CD14-positive monocyte (primary cell): ENCODE measurements around the gene OPN1SW. TPM values are rescaled to one million over a fixed set of nuclear protein-coding genes. Genes with fewer than 3 reads are reported as not detected.

Experiments
- DNase-seq, 3 donors: peaks; one replicate each; pipeline ENCODE4 v3.0.0-alpha.2; 2011 to 2022
- H2AFZ ChIP-seq: 2 replicates; pipeline ENCODE4 v1.6.0; 2012; ENCODE audit warnings: mild to moderate bottlenecking, low read depth, low read length, inconsistent platforms; ENCODE audit not compliant: insufficient read depth, poor library complexity, severe bottlenecking
- H3K27ac ChIP-seq, 2 donors: 1 replicate in 1 of 2; 2 replicates in 1 of 2; pipeline ENCODE4 v1.5.1; 2012 to 2013; ENCODE audit warnings: low read length in 2 of 2, control low read depth in 1 of 2, inconsistent platforms in 1 of 2, low read depth in 1 of 2, mild to moderate bottlenecking in 1 of 2
- H3K27me3 ChIP-seq, 2 donors: one replicate each; pipeline versions ENCODE4 v1.6.0 to v1.6.1; 2011 to 2013; ENCODE audit warnings: low read length in 2 of 2; ENCODE audit not compliant: control insufficient read depth in 2 of 2, insufficient read depth in 2 of 2
- H3K36me3 ChIP-seq, 2 donors: replicated peaks in 1 of 2; 1 replicate in 1 of 2; 2 replicates in 1 of 2; pipeline versions ENCODE4 v1.5.1 to v1.6.1; 2012 to 2013; ENCODE audit warnings: low read length in 2 of 2, control low read depth in 1 of 2, inconsistent platforms in 1 of 2, mild to moderate bottlenecking in 1 of 2; ENCODE audit not compliant: insufficient read depth in 2 of 2, control insufficient read depth in 1 of 2
- H3K4me1 ChIP-seq, 2 donors: 1 replicate in 1 of 2; 2 replicates in 1 of 2; pipeline versions ENCODE4 v1.5.1 to v1.6.1; 2012 to 2013; ENCODE audit warnings: low read length in 2 of 2, control low read depth in 1 of 2, inconsistent platforms in 1 of 2, mild to moderate bottlenecking in 1 of 2, moderate library complexity in 1 of 2; ENCODE audit not compliant: insufficient read depth in 2 of 2, control insufficient read depth in 1 of 2
- H3K4me2 ChIP-seq: replicated peaks from 2 replicates; pipeline ENCODE3; 2012; ENCODE audit warnings: low read length, moderate library complexity, mild to moderate bottlenecking; ENCODE audit not compliant: poor library complexity, severe bottlenecking; ENCODE audit errors: extremely low read depth
- H3K4me3 ChIP-seq, 3 experiments: fragments of 200-600 bp in 1 of 3; sonication (generic) in 1 of 3; replicated peaks in 1 of 3; 1 replicate in 2 of 3; 2 replicates in 1 of 3; pipeline ENCODE4 v1.5.1; 2011 to 2013; ENCODE audit warnings: low read length in 3 of 3, mild to moderate bottlenecking in 3 of 3, control low read depth in 2 of 3, low read depth in 2 of 3, inconsistent platforms in 1 of 3, moderate library complexity in 1 of 3
- H3K79me2 ChIP-seq: 2 replicates; pipeline ENCODE4 v1.6.0; 2012; ENCODE audit warnings: mild to moderate bottlenecking, control low read depth, inconsistent platforms, low read length, moderate library complexity; ENCODE audit not compliant: insufficient read depth
- H3K9ac ChIP-seq: 2 replicates; pipeline ENCODE4 v1.6.0; 2017; ENCODE audit warnings: low read length, mild to moderate bottlenecking; ENCODE audit not compliant: insufficient read depth, poor library complexity, severe bottlenecking
- H3K9me3 ChIP-seq, 2 donors: replicated peaks in 1 of 2; 1 replicate in 1 of 2; 2 replicates in 1 of 2; pipeline versions ENCODE4 v1.5.1 to v1.6.1; 2012 to 2013; ENCODE audit warnings: low read length in 2 of 2, control low read depth in 1 of 2; ENCODE audit not compliant: control insufficient read depth in 1 of 2, insufficient read depth in 1 of 2
- H4K20me1 ChIP-seq: 2 replicates; pipeline ENCODE4 v1.6.0; 2012; ENCODE audit warnings: mild to moderate bottlenecking, low read length, control low read depth, moderate library complexity; ENCODE audit not compliant: insufficient read depth
- H3K27ac Mint-ChIP-seq, 7 donors: one replicate each; pipeline ENCODE4 v1.8.0; 2020; ENCODE audit warnings: mild to moderate bottlenecking in 7 of 7, mixed read lengths in 7 of 7, moderate library complexity in 6 of 7, inconsistent platforms in 2 of 7
- H3K27me3 Mint-ChIP-seq, 3 donors: one replicate each; pipeline ENCODE4 v1.8.0; 2021 to 2022; ENCODE audit warnings: low read depth in 3 of 3, mild to moderate bottlenecking in 3 of 3, mixed read lengths in 3 of 3, moderate library complexity in 3 of 3, inconsistent platforms in 1 of 3
- H3K36me3 Mint-ChIP-seq, 2 donors: one replicate each; pipeline ENCODE4 v1.8.0; 2020; ENCODE audit warnings: mixed read lengths in 2 of 2, inconsistent platforms in 1 of 2, mild to moderate bottlenecking in 1 of 2
- H3K4me1 Mint-ChIP-seq: one replicate; pipeline ENCODE4 v1.8.0; 2020; ENCODE audit warnings: mild to moderate bottlenecking, mixed read lengths
- H3K4me3 Mint-ChIP-seq, 2 donors: one replicate each; pipeline ENCODE4 v1.8.0; 2020; ENCODE audit warnings: mild to moderate bottlenecking in 2 of 2, mixed read lengths in 2 of 2, moderate library complexity in 1 of 2
- H3K9me3 Mint-ChIP-seq, 7 donors: one replicate each; pipeline ENCODE4 v1.8.0; 2020 to 2022; ENCODE audit warnings: mixed read lengths in 7 of 7, mild to moderate bottlenecking in 6 of 7, moderate library complexity in 6 of 7, inconsistent platforms in 2 of 7
- CTCF ChIP-seq: fragments of 200-600 bp; IDR thresholded peaks from one replicate; pipeline ENCODE4 v1.8.0; 2022; ENCODE audit warnings: antibody characterized with exemption, mild to moderate bottlenecking
- WGBS: methylation state at CpG from one replicate; pipeline ENCODE4 v1.1.5; 2013; ENCODE audit warnings: missing lambda C conversion rate; ENCODE audit not compliant: insufficient coverage; 5-methylcytosine and 5-hydroxymethylcytosine counted together
- intact Hi-C, 2 donors: fragments of 100-400 bp; cut with micrococcal nuclease; formaldehyde crosslinking; loops; one replicate each; pipeline versions ENCODE4 v1.15.0 to v1.15.1; 2023
- polyA plus RNA-seq, 3 donors: library from polyadenylated mRNA; depleted of rRNA in 1 of 3; unstranded in 2 of 3; stranded (reverse) in 1 of 3; fragments of 300-500 nt in 2 of 3; fragments of >200 nt in 1 of 3; fragmentation: Illumina TruSeq in 2 of 3; gene quantifications; 1 replicate in 2 of 3; 2 replicates in 1 of 3; pipeline ENCODE4 v1.2.3, GENCODE V29; 2012 to 2021

OPN1SW gene
- polyA plus RNA-seq, 3 donors, result not detected

GRCh38 chr7:128757203-128757602 is 18.4 kb downstream of the OPN1SW start:
- H3K9me3 ChIP-seq, result no peaks in the 10 kb centered on the region
- DNase-seq, result no peak
- no peaks in the 10 kb centered on the region for H3K4me1 ChIP-seq
- H3K27ac Mint-ChIP-seq, result no peak overlapping the region
- no peak overlapping the region for H2AFZ ChIP-seq
- H3K4me1 Mint-ChIP-seq, result no peaks in the 10 kb centered on the region
- H3K4me2 ChIP-seq, result no peak overlapping the region
- peaks cover 76 to 100% of the 10 kb centered on the region in 2 donors for H3K36me3 ChIP-seq
- H3K36me3 Mint-ChIP-seq, result peaks cover 69 to 85% of the 10 kb centered on the region in 2 donors
- H3K79me2 ChIP-seq, result no peaks in the 10 kb centered on the region
- H4K20me1 ChIP-seq, result no peaks in the 10 kb centered on the region
- no peaks in the 10 kb centered on the region for H3K27me3 Mint-ChIP-seq
- H3K27ac ChIP-seq, result no peak overlapping the region
- intact Hi-C loops, result no loop called here
- no peak overlapping the region for H3K4me3 Mint-ChIP-seq
- H3K9me3 Mint-ChIP-seq, result no peaks in the 10 kb centered on the region
- H3K27me3 ChIP-seq, result no peaks in the 10 kb centered on the region
- H3K4me3 ChIP-seq, result no peak overlapping the region
- TF ChIP-seq CTCF, result no peak
- no peak overlapping the region for H3K9ac ChIP-seq
- WGBS, result no CpG with 5 or more reads among the region's 2 CpGs

GRCh38 chr7:128755819-128756476 is 19.6 kb downstream of the OPN1SW start:
- Mint-ChIP-seq H3K27ac (no peak overlapping the region), H3K4me3 (no peak overlapping the region), H3K36me3 (peaks cover 60 to 78% of the 10 kb centered on the region in 2 donors), H3K27me3 (no peaks in the 10 kb centered on the region), H3K4me1 (no peaks in the 10 kb centered on the region), H3K9me3 (no peaks in the 10 kb centered on the region)
- WGBS, result 93% methylated on average over 2 of the region's 5 CpGs
- Histone ChIP-seq H2AFZ (no peak overlapping the region), H3K4me2 (no peak overlapping the region), H3K27me3 (no peaks in the 10 kb centered on the region), H3K4me3 (no peak overlapping the region), H3K36me3 (peaks cover 74 to 100% of the 10 kb centered on the region in 2 donors), H3K27ac (no peak overlapping the region), H3K9me3 (no peaks in the 10 kb centered on the region), H3K4me1 (no peaks in the 10 kb centered on the region), H3K9ac (no peak overlapping the region), H3K79me2 (peaks cover 6% of the 10 kb centered on the region), H4K20me1 (no peaks in the 10 kb centered on the region)
- no peak for DNase-seq
- intact Hi-C loops, result no loop called here
- TF ChIP-seq CTCF, result no peak
